ENCODE results near the gene MACO1.

The MACO1 gene

GRCh38 chr1:25531082-25531461 lies 100.4 kb downstream of the MACO1 start:
- DNase-seq (ENCODE audit: low read depth): no peak
- no peak for TF ChIP-seq CTCF (IDR thresholded peaks at IDR 0.05; ENCODE audit: control insufficient read depth, insufficient read depth, low read depth, low read length, missing control alignments)
- no peak overlapping the region for H3K4me3 ChIP-seq (ENCODE audit: control insufficient read depth, low read depth, low read length)

- TF ChIP-seq CTCF (IDR thresholded peaks at IDR 0.05; ENCODE audit: control insufficient read depth, insufficient read depth, low read depth, low read length, missing control alignments): no peak
- no peak overlapping the region for H3K4me3 ChIP-seq (ENCODE audit: control insufficient read depth, low read depth, low read length)
- no peak for DNase-seq (ENCODE audit: low read depth)
These were observed 102.3 kb downstream of the MACO1 start for GRCh38 chr1:25532970-25533369.

GRCh38 chr1:25533775-25534409 lies 103.2 kb downstream of the MACO1 start:
- TF ChIP-seq CTCF (IDR thresholded peaks at IDR 0.05; ENCODE audit: control insufficient read depth, insufficient read depth, low read depth, low read length, missing control alignments): no peak
- DNase-seq (ENCODE audit: low read depth): no peak
- no peak overlapping the region for H3K4me3 ChIP-seq (ENCODE audit: control insufficient read depth, low read depth, low read length)

GRCh38 chr1:25534410-25534788 lies 103.7 kb downstream of the MACO1 start:
- no peak overlapping the region for H3K4me3 ChIP-seq (ENCODE audit: control insufficient read depth, low read depth, low read length)
- DNase-seq (ENCODE audit: low read depth): no peak
- no peak for TF ChIP-seq CTCF (IDR thresholded peaks at IDR 0.05; ENCODE audit: control insufficient read depth, insufficient read depth, low read depth, low read length, missing control alignments)

GRCh38 chr1:25536124-25536523 lies 105.4 kb downstream of the MACO1 start:
- TF ChIP-seq CTCF (IDR thresholded peaks at IDR 0.05; ENCODE audit: control insufficient read depth, insufficient read depth, low read depth, low read length, missing control alignments): no peak
- DNase-seq (ENCODE audit: low read depth): no peak
- H3K4me3 ChIP-seq (ENCODE audit: control insufficient read depth, low read depth, low read length): no peak overlapping the region

GRCh38 chr1:25537153-25537831 lies 106.6 kb downstream of the MACO1 start:
- no peak for TF ChIP-seq CTCF (IDR thresholded peaks at IDR 0.05; ENCODE audit: control insufficient read depth, insufficient read depth, low read depth, low read length, missing control alignments)
- DNase-seq (ENCODE audit: low read depth): no peak

More at GRCh38 chr1:25537153-25537831, 106.6 kb downstream of the MACO1 start:
- no peak overlapping the region for H3K4me3 ChIP-seq (ENCODE audit: control insufficient read depth, low read depth, low read length)

Data from AG09309 (cell line).